ENCODE measurements around the gene GALNT9. TPM values are rescaled to one million over a fixed set of nuclear protein-coding genes. Genes with fewer than 3 reads are reported as not detected.
A peak's percentile ranks its signal among the peaks of the same experiment; 100 is the strongest.

The GALNT9 gene
- total and polyA plus RNA-seq, 3 experiments from 2014 or later: 0.18 TPM; not detected in 2

GRCh38 chr12:132211816-132212215 lies 117.6 kb downstream of the GALNT9 start:
- no peaks in the 10 kb centered on the region for H3K27me3 ChIP-seq (ENCODE audit: insufficient read depth, low read length, poor library complexity, severe bottlenecking)
- Mint-ChIP-seq H3K4me1 (peaks cover 4 to 6% (median 4%) of the 10 kb centered on the region in 3 donors), H3K27ac (peak overlapping the region in 6 of 8 donors; percentile 23 to 91 (median 72)), H3K4me3 (peak overlapping the region in 1 of 7 donors; percentile 20), H3K27me3 (peaks cover 5 to 6% of the 10 kb centered on the region in 2 donors), H3K36me3 (peaks cover 0 to 4% (median 0%) of the 10 kb centered on the region in 3 donors), H3K9me3 (peaks cover 0 to 10% (median 4%) of the 10 kb centered on the region in 5 donors)
- POLR2A ChIA-PET: no interaction called here
- no peak overlapping the region for H3K27ac ChIP-seq (ENCODE audit: low read depth, low read length)
- DNase-seq: peak in 3 of 5 donors; percentile 16 to 34 (median 29)
- CTCF ChIA-PET: interaction anchor here (1.7 kb wide), 1 partner anchor 58 kb away, joined by 7 read pairs; no protein-coding TSS in a partner anchor
- no peaks in the 10 kb centered on the region for H3K36me3 ChIP-seq (ENCODE audit: insufficient read depth, low read length)
- no peaks in the 10 kb centered on the region for H3K4me1 ChIP-seq (ENCODE audit: insufficient read depth, low read length)
- H3K4me3 ChIP-seq (ENCODE audit: low read length): no peak overlapping the region
- no peaks in the 10 kb centered on the region for H3K9me3 ChIP-seq (ENCODE audit: low read length)

DNA sequence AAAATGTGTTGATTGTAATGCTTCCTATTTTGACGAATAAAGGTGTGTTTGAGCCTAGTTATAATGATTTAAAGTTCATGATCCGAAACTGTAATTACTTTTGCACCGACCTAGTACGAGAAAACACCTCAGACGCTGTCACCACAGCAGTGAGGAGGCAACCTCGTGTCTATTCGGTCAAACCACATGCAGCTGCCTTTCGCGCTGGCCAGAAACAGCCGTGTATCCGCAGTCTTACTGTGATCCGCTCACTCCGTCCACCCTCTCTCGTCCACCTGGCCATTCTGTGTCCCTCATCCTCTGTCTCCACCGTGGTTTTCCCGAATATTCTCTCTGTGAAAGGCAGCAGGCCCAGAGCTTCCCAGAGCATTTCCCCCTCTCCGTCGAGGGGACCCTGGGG lies 118.1 kb downstream of the GALNT9 start:
- no peaks in the 10 kb centered on the region for H3K9me3 ChIP-seq (ENCODE audit: low read length)
- peaks cover 0 to 4% (median 0%) of the 10 kb centered on the region in 3 donors for H3K36me3 Mint-ChIP-seq
- peaks cover 0 to 10% (median 4%) of the 10 kb centered on the region in 5 donors for H3K9me3 Mint-ChIP-seq
- no peak overlapping the region for H3K4me3 Mint-ChIP-seq
- H3K4me1 Mint-ChIP-seq: peaks cover 4 to 6% (median 4%) of the 10 kb centered on the region in 3 donors
- POLR2A ChIA-PET: no interaction called here
- H3K27me3 Mint-ChIP-seq: peaks cover 5 to 6% of the 10 kb centered on the region in 2 donors
- no peaks in the 10 kb centered on the region for H3K4me1 ChIP-seq (ENCODE audit: insufficient read depth, low read length)
- CTCF ChIA-PET: interaction anchor here (1.1 to 1.7 kb wide), 2 partner anchors 8 to 57 kb away, joined by 3 to 7 read pairs; no protein-coding TSS in a partner anchor
- H3K36me3 ChIP-seq (ENCODE audit: insufficient read depth, low read length): no peaks in the 10 kb centered on the region
- DNase-seq: no peak
- H3K27me3 ChIP-seq (ENCODE audit: insufficient read depth, low read length, poor library complexity, severe bottlenecking): no peaks in the 10 kb centered on the region
- no peak overlapping the region for H3K27ac ChIP-seq (ENCODE audit: low read depth, low read length)
- no peak overlapping the region for H3K4me3 ChIP-seq (ENCODE audit: low read length)
- H3K27ac Mint-ChIP-seq: peak overlapping the region in 7 of 8 donors; percentile 23 to 91 (median 74)

- Mint-ChIP-seq H3K27ac (no peak overlapping the region), H3K27me3 (peaks cover 12% of the 10 kb centered on the region in 2 donors), H3K9me3 (peaks cover 0 to 10% (median 4%) of the 10 kb centered on the region in 5 donors), H3K4me1 (peaks cover 4 to 7% (median 4%) of the 10 kb centered on the region in 3 donors), H3K36me3 (peaks cover 0 to 4% (median 0%) of the 10 kb centered on the region in 3 donors), H3K4me3 (no peak overlapping the region)
- H3K27me3 ChIP-seq (ENCODE audit: insufficient read depth, low read length, poor library complexity, severe bottlenecking): peaks cover 6% of the 10 kb centered on the region
- no peak overlapping the region for H3K27ac ChIP-seq (ENCODE audit: low read depth, low read length)
- H3K36me3 ChIP-seq (ENCODE audit: insufficient read depth, low read length): no peaks in the 10 kb centered on the region
- no peak overlapping the region for H3K4me3 ChIP-seq (ENCODE audit: low read length)
- ChIA-PET CTCF (interaction anchor here (1.1 to 1.7 kb wide), 2 partner anchors 8 to 57 kb away, joined by 3 to 7 read pairs; no protein-coding TSS in a partner anchor), POLR2A (no interaction called here)
- H3K9me3 ChIP-seq (ENCODE audit: low read length): no peaks in the 10 kb centered on the region
- no peak for DNase-seq
- H3K4me1 ChIP-seq (ENCODE audit: insufficient read depth, low read length): no peaks in the 10 kb centered on the region
Measured at GRCh38 chr12:132210223-132211055, 119.0 kb downstream of the GALNT9 start.

DNA sequence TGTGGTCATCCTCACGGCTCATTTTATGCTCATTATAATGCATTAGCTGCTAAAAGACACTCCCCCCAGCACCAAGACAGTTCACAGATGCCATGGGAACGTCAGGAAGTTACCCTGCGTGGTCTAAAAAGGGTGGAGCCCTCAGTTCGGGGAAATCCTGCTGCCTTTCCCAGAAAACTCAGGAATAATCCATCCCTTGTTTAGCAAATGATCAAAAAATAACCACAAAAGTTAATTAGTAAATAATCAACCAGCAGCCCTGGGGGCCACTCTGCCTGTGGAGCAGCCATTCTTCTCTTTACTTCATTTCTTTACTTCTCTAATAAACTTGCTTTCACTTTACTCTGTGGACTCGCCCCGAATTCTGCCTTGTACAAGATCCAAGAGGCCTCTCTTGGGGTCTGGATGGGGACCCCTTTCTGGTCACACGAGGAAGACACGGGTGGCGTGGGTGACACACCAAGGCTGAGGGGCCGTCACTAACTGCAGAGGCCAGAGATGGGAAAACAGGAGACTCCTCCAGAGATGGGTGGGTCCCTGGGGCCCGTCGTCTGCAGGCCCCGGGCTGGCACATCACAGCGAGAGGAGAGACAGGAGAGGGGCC lies 119.7 kb downstream of the GALNT9 start:
- Histone ChIP-seq H3K27ac (ENCODE audit: low read depth, low read length) (no peak overlapping the region), H3K36me3 (ENCODE audit: insufficient read depth, low read length) (no peaks in the 10 kb centered on the region), H3K4me1 (ENCODE audit: insufficient read depth, low read length) (no peaks in the 10 kb centered on the region), H3K27me3 (ENCODE audit: insufficient read depth, low read length, poor library complexity, severe bottlenecking) (peaks cover 13% of the 10 kb centered on the region), H3K9me3 (ENCODE audit: low read length) (no peaks in the 10 kb centered on the region), H3K4me3 (ENCODE audit: low read length) (no peak overlapping the region)
- Mint-ChIP-seq H3K4me1 (peaks cover 4 to 13% (median 4%) of the 10 kb centered on the region in 3 donors), H3K4me3 (no peak overlapping the region), H3K27me3 (peaks cover 18 to 19% of the 10 kb centered on the region in 2 donors), H3K9me3 (peaks cover 0 to 10% (median 4%) of the 10 kb centered on the region in 5 donors), H3K36me3 (peaks cover 0 to 4% (median 0%) of the 10 kb centered on the region in 3 donors), H3K27ac (no peak overlapping the region)
- DNase-seq: no peak
- ChIA-PET CTCF (interaction anchor here (1.7 kb wide), 1 partner anchor 56 kb away, joined by 7 read pairs; no protein-coding TSS in a partner anchor), POLR2A (no interaction called here)

GRCh38 chr12:132208153-132208823 lies 121.1 kb downstream of the GALNT9 start:
- peaks cover 25 to 29% of the 10 kb centered on the region in 2 donors for H3K27me3 Mint-ChIP-seq
- Histone ChIP-seq H3K9me3 (ENCODE audit: low read length) (no peaks in the 10 kb centered on the region), H3K27me3 (ENCODE audit: insufficient read depth, low read length, poor library complexity, severe bottlenecking) (peaks cover 20% of the 10 kb centered on the region), H3K4me1 (ENCODE audit: insufficient read depth, low read length) (no peaks in the 10 kb centered on the region), H3K4me3 (ENCODE audit: low read length) (no peak overlapping the region), H3K36me3 (ENCODE audit: insufficient read depth, low read length) (no peaks in the 10 kb centered on the region), H3K27ac (ENCODE audit: low read depth, low read length) (no peak overlapping the region)
- peaks cover 2 to 19% (median 2%) of the 10 kb centered on the region in 3 donors for H3K4me1 Mint-ChIP-seq
- H3K27ac Mint-ChIP-seq: peak overlapping the region in 2 of 8 donors; percentile 3 to 12
- peaks cover 0 to 2% (median 0%) of the 10 kb centered on the region in 3 donors for H3K36me3 Mint-ChIP-seq
- ChIA-PET CTCF (no interaction called here), POLR2A (no interaction called here)
- H3K4me3 Mint-ChIP-seq: no peak overlapping the region
- peaks cover 0 to 8% (median 2%) of the 10 kb centered on the region in 5 donors for H3K9me3 Mint-ChIP-seq
- DNase-seq: no peak

- H3K27me3 ChIP-seq (ENCODE audit: insufficient read depth, low read length, poor library complexity, severe bottlenecking): peaks cover 20% of the 10 kb centered on the region
- H3K4me3 ChIP-seq (ENCODE audit: low read length): no peak overlapping the region
- DNase-seq: no peak
- no peak overlapping the region for H3K27ac ChIP-seq (ENCODE audit: low read depth, low read length)
- Mint-ChIP-seq H3K27ac (no peak overlapping the region), H3K36me3 (no peaks in the 10 kb centered on the region), H3K4me3 (no peak overlapping the region), H3K9me3 (peaks cover 0 to 6% (median 0%) of the 10 kb centered on the region in 5 donors), H3K27me3 (peaks cover 29 to 35% of the 10 kb centered on the region in 2 donors), H3K4me1 (peaks cover 0 to 16% (median 0%) of the 10 kb centered on the region in 3 donors)
- H3K4me1 ChIP-seq (ENCODE audit: insufficient read depth, low read length): no peaks in the 10 kb centered on the region
- no peaks in the 10 kb centered on the region for H3K9me3 ChIP-seq (ENCODE audit: low read length)
- H3K36me3 ChIP-seq (ENCODE audit: insufficient read depth, low read length): no peaks in the 10 kb centered on the region
- ChIA-PET CTCF (interaction anchor here (1.2 to 1.7 kb wide), 2 partner anchors 12 to 53 kb away, joined by 3 read pairs; no protein-coding TSS in a partner anchor), POLR2A (no interaction called here)
Measured at GRCh38 chr12:132207083-132207775, 122.2 kb downstream of the GALNT9 start.

DNA sequence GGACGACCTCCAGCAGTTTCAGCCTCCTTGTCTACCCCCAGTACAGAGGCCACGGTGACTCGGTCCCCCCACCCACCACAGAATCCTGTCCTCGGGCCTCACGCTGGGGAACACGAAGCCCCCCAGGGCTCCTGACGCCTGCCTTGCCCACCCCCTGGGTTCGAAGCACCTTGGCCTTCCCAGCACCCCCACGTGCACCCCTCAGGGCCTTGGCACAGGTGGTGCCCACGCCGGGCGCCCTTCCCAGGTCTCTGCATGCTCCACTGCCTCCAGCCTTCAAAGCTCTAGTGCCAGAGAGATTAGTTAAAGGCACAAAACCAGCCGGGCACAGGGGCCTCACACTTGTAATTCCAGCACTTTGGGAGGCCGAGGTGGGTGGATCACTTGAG lies 123.3 kb downstream of the GALNT9 start:
- CTCF ChIA-PET: interaction anchor here (1.7 kb wide), 1 partner anchor 52 kb away, joined by 3 read pairs; no protein-coding TSS in a partner anchor
- H3K4me3 ChIP-seq (ENCODE audit: low read length): no peak overlapping the region
- Mint-ChIP-seq H3K4me3 (peak overlapping the region in 1 of 7 donors; percentile 40), H3K27me3 (peaks cover 31 to 36% of the 10 kb centered on the region in 2 donors), H3K4me1 (peaks cover 0 to 16% (median 0%) of the 10 kb centered on the region in 3 donors), H3K36me3 (no peaks in the 10 kb centered on the region), H3K9me3 (peaks cover 0 to 4% (median 0%) of the 10 kb centered on the region in 5 donors), H3K27ac (no peak overlapping the region)
- peaks cover 20% of the 10 kb centered on the region for H3K27me3 ChIP-seq (ENCODE audit: insufficient read depth, low read length, poor library complexity, severe bottlenecking)
- DNase-seq: no peak
- no peaks in the 10 kb centered on the region for H3K36me3 ChIP-seq (ENCODE audit: insufficient read depth, low read length)
- no peaks in the 10 kb centered on the region for H3K9me3 ChIP-seq (ENCODE audit: low read length)
- H3K27ac ChIP-seq (ENCODE audit: low read depth, low read length): no peak overlapping the region
- no peaks in the 10 kb centered on the region for H3K4me1 ChIP-seq (ENCODE audit: insufficient read depth, low read length)
- POLR2A ChIA-PET: no interaction called here
